Adrenal gland (tissue), 12 donors: Measurements from ENCODE around the gene LSM4. TPM values are rescaled to one million over a fixed set of nuclear protein-coding genes. Genes with fewer than 3 reads are reported as not detected.
"Not testable (repeated sequence)": the region's sequence is repeated elsewhere in the genome, so short reads cannot be mapped to it uniquely, and the experiment has no call there.

Experiments
- DNase-seq, 7 donors: peaks; one replicate each; pipeline ENCODE4 v3.0.0-alpha.2; 2019 to 2020
- H3K27ac ChIP-seq, 5 donors: fragments of 200-600 bp; sonication (generic) in 4 of 5; 1 replicate in 3 of 5; 2 replicates in 2 of 5; pipeline versions ENCODE4 v1.5.1 to v1.8.0; 2016 to 2020; ENCODE audit warnings: mild to moderate bottlenecking in 1 of 5
- H3K27me3 ChIP-seq: fragments of 200-600 bp; 2 replicates; pipeline ENCODE4 v1.8.0; 2021
- H3K36me3 ChIP-seq, 2 donors: fragments of 200-600 bp; replicated peaks in 1 of 2; 1 replicate in 1 of 2; 2 replicates in 1 of 2; pipeline versions ENCODE4 v1.5.1 to v1.8.0; 2018 to 2022
- H3K4me1 ChIP-seq, 2 donors: fragments of 200-600 bp; replicated peaks in 1 of 2; 1 replicate in 1 of 2; 2 replicates in 1 of 2; pipeline versions ENCODE4 v1.5.1 to v1.8.0; 2018 to 2021
- H3K4me3 ChIP-seq, 4 donors: fragments of 200-600 bp; sonication (generic) in 3 of 4; one replicate each; pipeline ENCODE4 v1.5.1; 2016 to 2018
- H3K9me3 ChIP-seq, 3 donors: fragments of 200-600 bp; sonication (generic) in 1 of 3; replicated peaks in 1 of 3; 1 replicate in 2 of 3; 2 replicates in 1 of 3; pipeline versions ENCODE4 v1.5.1 to v1.8.0; 2016 to 2021
- CTCF ChIP-seq, 6 experiments: fragments of 450-650 bp in 4 of 6; fragments of 200-600 bp in 2 of 6; sonication (generic) in 1 of 6; IDR thresholded peaks; 1 replicate in 5 of 6; 2 replicates in 1 of 6; pipeline versions ENCODE4 v1.5.1 to v1.8.0; 2016 to 2021; ENCODE audit warnings: antibody characterized with exemption in 6 of 6, mild to moderate bottlenecking in 2 of 6, moderate library complexity in 1 of 6
- POLR2A ChIP-seq, 2 donors: fragments of 450-650 bp; IDR thresholded peaks; one replicate each; pipeline ENCODE4 v1.6.1; 2017; ENCODE audit warnings: antibody characterized with exemption in 2 of 2, mild to moderate bottlenecking in 2 of 2, moderate library complexity in 1 of 2
- WGBS, 4 donors: extraction: QIAGEN DNeasy Blood & Tissue Kit in 2 of 4; methylation state at CpG; one replicate each; pipeline versions ENCODE4 v1.1.5 to v1.1.7; 2013 to 2017; 5-methylcytosine and 5-hydroxymethylcytosine counted together
- intact Hi-C, 2 donors: fragments of 100-400 bp; cut with DNase I; formaldehyde crosslinking; loops; one replicate each; pipeline versions ENCODE4 v1.14.1 to v1.15.0; 2022 to 2023
- polyA plus RNA-seq, 3 donors: library from polyadenylated mRNA; stranded (reverse); fragments of 200-250 nt in 2 of 3; fragments of 350-450 nt in 1 of 3; fragmentation: Illumina TruSeq in 1 of 3; extraction: RNeasy Lipid Tissue Mini Kit (QIAGEN cat#74804) in 1 of 3; gene quantifications; one replicate each; pipeline ENCODE4 v1.2.3, GENCODE V29; 2013 to 2014
- total RNA-seq, 9 donors: library from RNA; depleted of rRNA in 4 of 9; stranded (reverse); fragments of >200 nt in 4 of 9; fragments of 120-200 nt in 1 of 9; fragmentation: NEBNext Ultra II Directional in 1 of 9; extraction: Animal tissue kit (Norgen Biotek cat#: 25700) in 1 of 9; gene quantifications; one replicate each; pipeline versions ENCODE4 v1.1.0 to v1.2.4, GENCODE V29; 2013 to 2023
- donor health status: healthy with polysubstance abuse.
- donor health status: Bipolar disorder and iron deficiency.
- donor health status: DM: yes; HTN: yes; CAD: no.
- donor health status: DM: no; HTN: no; CAD: no.
- donor health status: DM: no; HTN: no; CAD: no.
- donor health status: DM: yes; HTN: yes; CAD: no.

LSM4 gene
- total and polyA plus RNA-seq, 12 donors: 105 to 290 (median 161) TPM

- TF ChIP-seq CTCF (IDR thresholded peaks at IDR 0.05) (no peak), POLR2A (IDR thresholded peaks at IDR 0.05) (no peak)
- H3K27ac ChIP-seq: no peak overlapping the region
- no peak for DNase-seq
- no peaks in the 10 kb centered on the region for H3K27me3 ChIP-seq
- WGBS, 4 donors: 93 to 97% (median 97%) methylated on average over 8 of the region's 8 CpGs
- H3K36me3 ChIP-seq: peaks cover 0 to 60% of the 10 kb centered on the region in 2 donors
- H3K4me3 ChIP-seq: no peak overlapping the region
- no peaks in the 10 kb centered on the region for H3K9me3 ChIP-seq
- peaks cover 23 to 30% of the 10 kb centered on the region in 2 donors for H3K4me1 ChIP-seq
- intact Hi-C loops: no loop called here
Measured at GRCh38 chr19:18361646-18362045, 38.8 kb upstream of the LSM4 start.

- peaks cover 0 to 61% of the 10 kb centered on the region in 2 donors for H3K36me3 ChIP-seq
- 93 to 100% (median 97%) methylated on average over 2 to 3 of the region's 3 CpGs for WGBS, 4 donors
- TF ChIP-seq CTCF (IDR thresholded peaks at IDR 0.05): no peak
- no peak for TF ChIP-seq POLR2A (IDR thresholded peaks at IDR 0.05)
Measured at GRCh38 chr19:18357041-18357440, 34.2 kb upstream of the LSM4 start.

GRCh38 chr19:18354743-18355142, 31.9 kb upstream of the LSM4 start:
- WGBS, 4 donors: 95 to 98% (median 96%) methylated on average over 7 of the region's 7 CpGs

More at GRCh38 chr19:18357041-18357440, 34.2 kb upstream of the LSM4 start:
- Histone ChIP-seq H3K27ac (peak overlapping the region in 3 of 5 donors; percentile 43 to 82 (median 60)), H3K4me3 (no peak overlapping the region), H3K27me3 (no peaks in the 10 kb centered on the region), H3K9me3 (no peaks in the 10 kb centered on the region), H3K4me1 (peaks cover 0 to 9% of the 10 kb centered on the region in 2 donors)
- no peak for DNase-seq
- intact Hi-C loops: no loop called here

GRCh38 chr19:18353378-18354005, 30.6 kb upstream of the LSM4 start:
- H3K27ac ChIP-seq: no peak overlapping the region

More at GRCh38 chr19:18354743-18355142, 31.9 kb upstream of the LSM4 start:
- H3K9me3 ChIP-seq, DNase-seq, H3K4me1 ChIP-seq, H3K27ac ChIP-seq, intact Hi-C loops, H3K4me3 ChIP-seq, H3K27me3 ChIP-seq: not testable (repeated sequence)
- H3K36me3 ChIP-seq: peaks cover 0 to 39% of the 10 kb centered on the region in 2 donors

More at GRCh38 chr19:18353378-18354005, 30.6 kb upstream of the LSM4 start:
- 80 to 97% (median 91%) methylated on average over 8 of the region's 8 CpGs for WGBS, 4 donors
- H3K4me1 ChIP-seq: peaks cover 4 to 9% of the 10 kb centered on the region in 2 donors
- no peak overlapping the region for H3K4me3 ChIP-seq
- H3K9me3 ChIP-seq: no peaks in the 10 kb centered on the region
- TF ChIP-seq CTCF (IDR thresholded peaks at IDR 0.05) (no peak), POLR2A (IDR thresholded peaks at IDR 0.05) (no peak)
- H3K36me3 ChIP-seq: peaks cover 0 to 27% of the 10 kb centered on the region in 2 donors
- no peak for DNase-seq
- intact Hi-C loops: no loop called here
- no peaks in the 10 kb centered on the region for H3K27me3 ChIP-seq
